ENCODE data around the gene GPR137. TPM values are rescaled to one million over a fixed set of nuclear protein-coding genes. Genes with fewer than 3 reads are reported as not detected.

The GPR137 gene
- total RNA-seq, 1 experiment from 2014 or later: 51.8 TPM

DNA sequence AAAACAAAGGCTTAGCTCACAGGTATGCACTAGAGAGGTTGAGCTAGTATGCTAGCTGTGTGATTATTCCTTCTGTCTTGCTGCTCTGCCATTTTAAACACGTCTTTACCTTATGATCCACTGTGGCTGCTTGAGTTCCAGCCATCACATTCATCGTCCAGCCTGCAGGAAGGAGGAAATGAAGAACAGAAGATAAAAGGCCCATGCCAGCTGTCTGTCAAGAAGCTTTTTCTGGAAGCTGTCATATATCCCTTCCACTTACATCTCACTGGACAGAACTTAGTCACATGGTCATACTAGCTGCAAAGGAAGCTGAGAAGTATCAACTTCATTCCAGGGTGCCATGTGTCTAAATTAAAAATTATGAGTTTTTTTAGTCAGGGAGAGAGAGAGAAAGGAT, 41.7 kb downstream of the GPR137 start:
- CTCF ChIA-PET: interaction anchor here (0.8 to 1.6 kb wide), 5 partner anchors 10 to 29 kb away, joined by 3 to 5 read pairs (median 4); partner anchors contain the start of genes PRDX5 and TRMT112
- H3K9me3 Mint-ChIP-seq: 0 out of 2 replicates have a peak, but pooled peaks cover 3% of the 10 kb centered on the region

DNA sequence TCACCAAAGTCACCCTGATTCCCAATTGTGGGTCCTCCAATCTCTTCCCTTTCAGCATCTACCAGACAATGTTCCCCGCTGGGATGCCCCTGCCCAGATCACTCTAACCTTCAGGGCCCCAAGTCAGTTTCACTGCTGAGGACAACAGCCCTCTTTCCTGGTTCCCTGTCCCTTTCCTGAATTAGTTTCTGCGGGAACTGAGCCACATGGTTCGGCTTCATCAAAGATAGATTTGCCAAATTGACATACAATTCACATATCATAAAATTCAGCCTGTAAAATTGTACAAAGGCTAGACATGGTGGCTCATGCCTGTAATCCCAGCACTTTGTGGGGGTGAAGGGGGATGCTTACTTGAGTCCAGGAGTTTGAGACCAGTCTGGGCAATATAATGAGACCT, 42.3 kb downstream of the GPR137 start:
- DNase-seq (ENCODE audit: low spot score) (no peak), ATAC-seq (no peak)
- no peak overlapping the region for H3K27ac Mint-ChIP-seq
- ChIA-PET POLR2A (no interaction called here), CTCF (interaction anchor here (1.2 to 1.6 kb wide), 2 partner anchors 10 to 27 kb away, joined by 5 read pairs; partner anchors contain the start of genes PRDX5 and TRMT112)
- no peak overlapping the region for H3K4me3 Mint-ChIP-seq
- H3K27me3 Mint-ChIP-seq (ENCODE audit: low read depth): peaks cover 9% of the 10 kb centered on the region; the same call in 1 of the 2 replicates
- H3K9me3 Mint-ChIP-seq: 0 out of 2 replicates have a peak, but pooled peaks cover 3% of the 10 kb centered on the region
- peaks cover 17% of the 10 kb centered on the region for H3K4me1 Mint-ChIP-seq
- H3K36me3 Mint-ChIP-seq: no peaks in the 10 kb centered on the region
- TF ChIP-seq, protein P1, sequence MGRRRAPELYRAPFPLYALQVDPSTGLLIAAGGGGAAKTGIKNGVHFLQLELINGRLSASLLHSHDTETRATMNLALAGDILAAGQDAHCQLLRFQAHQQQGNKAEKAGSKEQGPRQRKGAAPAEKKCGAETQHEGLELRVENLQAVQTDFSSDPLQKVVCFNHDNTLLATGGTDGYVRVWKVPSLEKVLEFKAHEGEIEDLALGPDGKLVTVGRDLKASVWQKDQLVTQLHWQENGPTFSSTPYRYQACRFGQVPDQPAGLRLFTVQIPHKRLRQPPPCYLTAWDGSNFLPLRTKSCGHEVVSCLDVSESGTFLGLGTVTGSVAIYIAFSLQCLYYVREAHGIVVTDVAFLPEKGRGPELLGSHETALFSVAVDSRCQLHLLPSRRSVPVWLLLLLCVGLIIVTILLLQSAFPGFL (CRISPR knock-in tag; IDR thresholded peaks at IDR 0.05; ENCODE audit: borderline replicate concordance): no peak
- TF ChIP-seq, protein P2, sequence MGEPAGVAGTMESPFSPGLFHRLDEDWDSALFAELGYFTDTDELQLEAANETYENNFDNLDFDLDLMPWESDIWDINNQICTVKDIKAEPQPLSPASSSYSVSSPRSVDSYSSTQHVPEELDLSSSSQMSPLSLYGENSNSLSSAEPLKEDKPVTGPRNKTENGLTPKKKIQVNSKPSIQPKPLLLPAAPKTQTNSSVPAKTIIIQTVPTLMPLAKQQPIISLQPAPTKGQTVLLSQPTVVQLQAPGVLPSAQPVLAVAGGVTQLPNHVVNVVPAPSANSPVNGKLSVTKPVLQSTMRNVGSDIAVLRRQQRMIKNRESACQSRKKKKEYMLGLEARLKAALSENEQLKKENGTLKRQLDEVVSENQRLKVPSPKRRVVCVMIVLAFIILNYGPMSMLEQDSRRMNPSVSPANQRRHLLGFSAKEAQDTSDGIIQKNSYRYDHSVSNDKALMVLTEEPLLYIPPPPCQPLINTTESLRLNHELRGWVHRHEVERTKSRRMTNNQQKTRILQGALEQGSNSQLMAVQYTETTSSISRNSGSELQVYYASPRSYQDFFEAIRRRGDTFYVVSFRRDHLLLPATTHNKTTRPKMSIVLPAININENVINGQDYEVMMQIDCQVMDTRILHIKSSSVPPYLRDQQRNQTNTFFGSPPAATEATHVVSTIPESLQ (CRISPR knock-in tag; IDR thresholded peaks at IDR 0.05): no peak
- no peak for TF ChIP-seq NFATC4 (CRISPR knock-in tag; IDR thresholded peaks at IDR 0.05)
- TF ChIP-seq, protein P3, sequence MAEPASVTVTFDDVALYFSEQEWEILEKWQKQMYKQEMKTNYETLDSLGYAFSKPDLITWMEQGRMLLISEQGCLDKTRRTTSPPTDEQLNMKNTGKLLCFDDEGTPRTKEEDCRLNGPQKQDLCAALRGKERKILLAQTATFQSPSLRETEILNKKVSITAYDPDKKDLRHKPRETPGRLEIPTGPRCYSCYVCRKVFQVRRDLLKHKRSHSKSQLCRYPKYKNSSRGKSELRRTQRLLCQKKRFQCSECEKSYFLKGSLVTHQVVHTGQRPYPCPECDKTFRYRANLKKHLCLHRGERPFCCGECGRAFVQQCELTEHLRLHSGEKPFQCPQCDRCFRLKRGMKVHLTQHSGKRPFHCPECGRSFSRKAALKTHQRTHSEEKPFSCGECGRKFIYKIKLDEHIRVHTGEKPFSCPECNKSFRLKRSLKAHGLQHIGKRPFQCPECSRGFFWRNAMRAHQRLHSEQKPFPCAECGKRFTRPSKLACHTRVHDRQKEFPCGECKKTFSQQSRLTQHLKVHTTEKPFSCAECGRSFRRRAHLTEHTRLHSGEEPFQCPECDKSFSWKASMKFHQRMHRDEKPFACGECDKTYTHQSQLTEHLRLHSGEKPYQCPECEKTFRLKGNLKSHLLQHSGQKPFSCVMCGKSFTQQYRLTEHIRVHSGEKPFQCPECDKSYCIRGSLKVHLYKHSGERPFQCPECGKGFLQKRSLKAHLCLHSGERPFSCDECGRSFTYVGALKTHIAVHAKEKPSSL (CRISPR knock-in tag; conservative IDR thresholded peaks at IDR 0.05): no peak
- TF ChIP-seq MXD4 (CRISPR knock-in tag; IDR thresholded peaks at IDR 0.05; ENCODE audit: borderline replicate concordance): no peak
- TF ChIP-seq, protein P4, sequence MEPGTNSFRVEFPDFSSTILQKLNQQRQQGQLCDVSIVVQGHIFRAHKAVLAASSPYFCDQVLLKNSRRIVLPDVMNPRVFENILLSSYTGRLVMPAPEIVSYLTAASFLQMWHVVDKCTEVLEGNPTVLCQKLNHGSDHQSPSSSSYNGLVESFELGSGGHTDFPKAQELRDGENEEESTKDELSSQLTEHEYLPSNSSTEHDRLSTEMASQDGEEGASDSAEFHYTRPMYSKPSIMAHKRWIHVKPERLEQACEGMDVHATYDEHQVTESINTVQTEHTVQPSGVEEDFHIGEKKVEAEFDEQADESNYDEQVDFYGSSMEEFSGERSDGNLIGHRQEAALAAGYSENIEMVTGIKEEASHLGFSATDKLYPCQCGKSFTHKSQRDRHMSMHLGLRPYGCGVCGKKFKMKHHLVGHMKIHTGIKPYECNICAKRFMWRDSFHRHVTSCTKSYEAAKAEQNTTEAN (CRISPR knock-in tag; IDR thresholded peaks at IDR 0.05): no peak
- no peak for TF ChIP-seq CBFB (CRISPR knock-in tag; IDR thresholded peaks at IDR 0.05; ENCODE audit: low read depth)
- TF ChIP-seq, protein P5, sequence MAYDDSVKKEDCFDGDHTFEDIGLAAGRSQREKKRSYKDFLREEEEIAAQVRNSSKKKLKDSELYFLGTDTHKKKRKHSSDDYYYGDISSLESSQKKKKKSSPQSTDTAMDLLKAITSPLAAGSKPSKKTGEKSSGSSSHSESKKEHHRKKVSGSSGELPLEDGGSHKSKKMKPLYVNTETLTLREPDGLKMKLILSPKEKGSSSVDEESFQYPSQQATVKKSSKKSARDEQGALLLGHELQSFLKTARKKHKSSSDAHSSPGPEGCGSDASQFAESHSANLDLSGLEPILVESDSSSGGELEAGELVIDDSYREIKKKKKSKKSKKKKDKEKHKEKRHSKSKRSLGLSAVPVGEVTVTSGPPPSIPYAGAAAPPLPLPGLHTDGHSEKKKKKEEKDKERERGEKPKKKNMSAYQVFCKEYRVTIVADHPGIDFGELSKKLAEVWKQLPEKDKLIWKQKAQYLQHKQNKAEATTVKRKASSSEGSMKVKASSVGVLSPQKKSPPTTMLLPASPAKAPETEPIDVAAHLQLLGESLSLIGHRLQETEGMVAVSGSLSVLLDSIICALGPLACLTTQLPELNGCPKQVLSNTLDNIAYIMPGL (CRISPR knock-in tag; IDR thresholded peaks at IDR 0.05): no peak
- TF ChIP-seq, protein P6, sequence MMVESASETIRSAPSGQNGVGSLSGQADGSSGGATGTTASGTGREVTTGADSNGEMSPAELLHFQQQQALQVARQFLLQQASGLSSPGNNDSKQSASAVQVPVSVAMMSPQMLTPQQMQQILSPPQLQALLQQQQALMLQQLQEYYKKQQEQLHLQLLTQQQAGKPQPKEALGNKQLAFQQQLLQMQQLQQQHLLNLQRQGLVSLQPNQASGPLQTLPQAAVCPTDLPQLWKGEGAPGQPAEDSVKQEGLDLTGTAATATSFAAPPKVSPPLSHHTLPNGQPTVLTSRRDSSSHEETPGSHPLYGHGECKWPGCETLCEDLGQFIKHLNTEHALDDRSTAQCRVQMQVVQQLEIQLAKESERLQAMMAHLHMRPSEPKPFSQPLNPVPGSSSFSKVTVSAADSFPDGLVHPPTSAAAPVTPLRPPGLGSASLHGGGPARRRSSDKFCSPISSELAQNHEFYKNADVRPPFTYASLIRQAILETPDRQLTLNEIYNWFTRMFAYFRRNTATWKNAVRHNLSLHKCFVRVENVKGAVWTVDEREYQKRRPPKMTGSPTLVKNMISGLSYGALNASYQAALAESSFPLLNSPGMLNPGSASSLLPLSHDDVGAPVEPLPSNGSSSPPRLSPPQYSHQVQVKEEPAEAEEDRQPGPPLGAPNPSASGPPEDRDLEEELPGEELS (CRISPR knock-in tag; IDR thresholded peaks at IDR 0.05): no peak
- no peak for TF ChIP-seq RELA (CRISPR knock-in tag; IDR thresholded peaks at IDR 0.05; ENCODE audit: borderline replicate concordance)
- TF ChIP-seq ZNF396 (CRISPR knock-in tag; IDR thresholded peaks at IDR 0.05; ENCODE audit: borderline replicate concordance): no peak

More for the DNA sequence above, 41.7 kb downstream of the GPR137 start:
- Mint-ChIP-seq H3K36me3 (no peaks in the 10 kb centered on the region), H3K4me1 (peaks cover 17% of the 10 kb centered on the region), H3K4me3 (no peak overlapping the region), H3K27ac (no peak overlapping the region), H3K27me3 (ENCODE audit: low read depth) (peaks cover 9% of the 10 kb centered on the region; the same call in 1 of the 2 replicates)
- POLR2A ChIA-PET: no interaction called here
- no peak for ATAC-seq
- DNase-seq (ENCODE audit: low spot score): no peak
- TF ChIP-seq NR2C2 (CRISPR knock-in tag; IDR thresholded peaks at IDR 0.05) (no peak), KAT7 (CRISPR knock-in tag; IDR thresholded peaks at IDR 0.05; ENCODE audit: borderline replicate concordance) (no peak), GTF2I (CRISPR knock-in tag; conservative IDR thresholded peaks at IDR 0.05) (0 out of 2 replicates have a peak, but pooled peaks have one; percentile 43), MXD4 (CRISPR knock-in tag; IDR thresholded peaks at IDR 0.05; ENCODE audit: borderline replicate concordance) (no peak), ZNF396 (CRISPR knock-in tag; IDR thresholded peaks at IDR 0.05; ENCODE audit: borderline replicate concordance) (no peak)
- TF ChIP-seq, protein P7, sequence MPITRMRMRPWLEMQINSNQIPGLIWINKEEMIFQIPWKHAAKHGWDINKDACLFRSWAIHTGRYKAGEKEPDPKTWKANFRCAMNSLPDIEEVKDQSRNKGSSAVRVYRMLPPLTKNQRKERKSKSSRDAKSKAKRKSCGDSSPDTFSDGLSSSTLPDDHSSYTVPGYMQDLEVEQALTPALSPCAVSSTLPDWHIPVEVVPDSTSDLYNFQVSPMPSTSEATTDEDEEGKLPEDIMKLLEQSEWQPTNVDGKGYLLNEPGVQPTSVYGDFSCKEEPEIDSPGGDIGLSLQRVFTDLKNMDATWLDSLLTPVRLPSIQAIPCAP (CRISPR knock-in tag; IDR thresholded peaks at IDR 0.05): no peak
- TF ChIP-seq, protein P1 (CRISPR knock-in tag; IDR thresholded peaks at IDR 0.05; ENCODE audit: borderline replicate concordance): no peak
- TF ChIP-seq, protein P8, sequence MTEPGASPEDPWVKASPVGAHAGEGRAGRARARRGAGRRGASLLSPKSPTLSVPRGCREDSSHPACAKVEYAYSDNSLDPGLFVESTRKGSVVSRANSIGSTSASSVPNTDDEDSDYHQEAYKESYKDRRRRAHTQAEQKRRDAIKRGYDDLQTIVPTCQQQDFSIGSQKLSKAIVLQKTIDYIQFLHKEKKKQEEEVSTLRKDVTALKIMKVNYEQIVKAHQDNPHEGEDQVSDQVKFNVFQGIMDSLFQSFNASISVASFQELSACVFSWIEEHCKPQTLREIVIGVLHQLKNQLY (CRISPR knock-in tag; IDR thresholded peaks at IDR 0.05): no peak
